HEK293 (cell line): ENCODE measurements around the gene TBC1D4.

ENCODE experiments used
- CTCF ChIA-PET: fragments of 350-600 bp; formaldehyde crosslinking; extraction: SDS; loops from one replicate; lab custom pipeline; 2021; ENCODE audit warnings: antibody characterized with exemption; lab: Yijun Ruan, JAX
- POLR2A ChIA-PET: fragments of 300-600 bp; formaldehyde crosslinking; extraction: SDS; loops from one replicate; lab custom pipeline; 2020; ENCODE audit warnings: antibody characterized with exemption, inconsistent platforms; lab: Yijun Ruan, JAX
- H3K27ac ChIP-seq: fragments of 200-500 bp; sonication (Bioruptor generic); 2 replicates; pipeline ENCODE4 v1.5.1; 2014; ENCODE audit warnings: low read depth, low read length, control low read depth, inconsistent platforms; ENCODE audit errors: extremely low read depth
- H3K36me3 ChIP-seq, 2 experiments: fragments of 200-500 bp in 1 of 2; sonication (Bioruptor generic) in 1 of 2; 1 replicate in 1 of 2; 2 replicates in 1 of 2; pipeline ENCODE4 v1.5.1; 2014 to 2017; ENCODE audit warnings: inconsistent platforms in 2 of 2, low read length in 2 of 2; ENCODE audit not compliant: control insufficient read depth in 2 of 2, insufficient read depth in 1 of 2
- H3K4me1 ChIP-seq: fragments of 200-500 bp; sonication (Bioruptor generic); 2 replicates; pipeline ENCODE4 v1.5.1; 2014; ENCODE audit warnings: mild to moderate bottlenecking, low read length, inconsistent platforms; ENCODE audit not compliant: control insufficient read depth, insufficient read depth
- H3K4me3 ChIP-seq: 2 replicates; pipeline ENCODE4 v1.5.1; 2011; ENCODE audit warnings: low read depth, mild to moderate bottlenecking, control low read depth, low read length, moderate library complexity
- H3K9me3 ChIP-seq: fragments of 200-500 bp; sonication (Bioruptor generic); 2 replicates; pipeline ENCODE4 v1.5.1; 2014; ENCODE audit warnings: low read depth, low read length, inconsistent platforms; ENCODE audit not compliant: control insufficient read depth, insufficient read depth
- GLIS1 ChIP-seq: fragments of 450-650 bp; formaldehyde crosslinking; IDR thresholded peaks from 2 replicates; pipeline ENCODE4 v1.5.1; 2016; ENCODE audit warnings: missing biosample characterization, missing genetic modification characterization
- KLF17 ChIP-seq: fragments of 450-650 bp; formaldehyde crosslinking; IDR thresholded peaks from 2 replicates; pipeline ENCODE4 v1.5.1; 2016; ENCODE audit warnings: missing biosample characterization, missing genetic modification characterization
- OSR2 ChIP-seq: fragments of 450-650 bp; formaldehyde crosslinking; IDR thresholded peaks from 2 replicates; pipeline ENCODE4 v1.5.1; 2016; ENCODE audit warnings: missing biosample characterization, missing genetic modification characterization
- PRDM1 ChIP-seq: fragments of 450-650 bp; formaldehyde crosslinking; IDR thresholded peaks from 2 replicates; pipeline ENCODE4; 2016; ENCODE audit warnings: missing biosample characterization, missing genetic modification characterization
- PRDM10 ChIP-seq: fragments of 450-650 bp; formaldehyde crosslinking; IDR thresholded peaks from 2 replicates; pipeline ENCODE4 v1.5.1; 2016; ENCODE audit warnings: missing biosample characterization, missing genetic modification characterization
- RBAK ChIP-seq: fragments of 450-650 bp; formaldehyde crosslinking; IDR thresholded peaks from 2 replicates; pipeline ENCODE4 v1.5.1; 2016; ENCODE audit warnings: missing biosample characterization, missing genetic modification characterization
- TCF7L2 ChIP-seq: IDR thresholded peaks from 2 replicates; pipeline ENCODE4 v1.6.1; 2011; ENCODE audit warnings: low read depth, mild to moderate bottlenecking, inconsistent platforms, low read length, moderate library complexity, borderline replicate concordance
- TRIM28 ChIP-seq: IDR thresholded peaks from 2 replicates; pipeline ENCODE4 v1.6.1; 2011; ENCODE audit warnings: low read length, control low read depth, borderline replicate concordance
- YY1 ChIP-seq: fragments of 450-650 bp; formaldehyde crosslinking; IDR thresholded peaks from 2 replicates; pipeline ENCODE4 v1.5.1; 2018; ENCODE audit warnings: missing biosample characterization, missing genetic modification characterization
- ZBTB6 ChIP-seq: fragments of 450-650 bp; formaldehyde crosslinking; IDR thresholded peaks from 2 replicates; pipeline ENCODE4 v1.5.1; 2017; ENCODE audit warnings: missing biosample characterization, missing genetic modification characterization
- ZBTB8A ChIP-seq: fragments of 450-650 bp; formaldehyde crosslinking; IDR thresholded peaks from 2 replicates; pipeline ENCODE4 v1.5.1; 2016; ENCODE audit warnings: missing biosample characterization, missing genetic modification characterization
- ZNF202 ChIP-seq: fragments of 450-650 bp; formaldehyde crosslinking; IDR thresholded peaks from 2 replicates; pipeline ENCODE4 v1.5.1; 2016; ENCODE audit warnings: missing biosample characterization, missing genetic modification characterization, borderline replicate concordance
- ZNF362 ChIP-seq: fragments of 450-650 bp; formaldehyde crosslinking; IDR thresholded peaks from 2 replicates; pipeline ENCODE4 v1.5.1; 2016; ENCODE audit warnings: missing biosample characterization, missing genetic modification characterization
- ZNF366 ChIP-seq: fragments of 450-650 bp; formaldehyde crosslinking; conservative IDR thresholded peaks from 2 replicates; pipeline ENCODE4 v1.5.1; 2016; ENCODE audit warnings: missing biosample characterization, missing genetic modification characterization
- ZNF391 ChIP-seq: fragments of 450-650 bp; formaldehyde crosslinking; IDR thresholded peaks from 2 replicates; pipeline ENCODE4 v1.5.1; 2016; ENCODE audit warnings: low read depth, missing biosample characterization, missing genetic modification characterization, borderline replicate concordance
- ZNF514 ChIP-seq: fragments of 450-650 bp; formaldehyde crosslinking; IDR thresholded peaks from 2 replicates; pipeline ENCODE4 v1.5.1; 2016; ENCODE audit warnings: missing biosample characterization, missing genetic modification characterization
- ZNF610 ChIP-seq: fragments of 450-650 bp; formaldehyde crosslinking; IDR thresholded peaks from 2 replicates; pipeline ENCODE4 v1.5.1; 2016; ENCODE audit warnings: missing biosample characterization, missing genetic modification characterization, borderline replicate concordance
- ZNF692 ChIP-seq: fragments of 450-650 bp; formaldehyde crosslinking; IDR thresholded peaks from 2 replicates; pipeline ENCODE4 v1.5.1; 2016; ENCODE audit warnings: missing biosample characterization, missing genetic modification characterization
- ZNF843 ChIP-seq: fragments of 450-650 bp; formaldehyde crosslinking; IDR thresholded peaks from 2 replicates; pipeline ENCODE4 v1.5.1; 2016; ENCODE audit warnings: missing biosample characterization, missing genetic modification characterization
- TF ChIP-seq, protein P1 (sequence below): fragments of 450-650 bp; formaldehyde crosslinking; IDR thresholded peaks from 2 replicates; pipeline ENCODE4 v1.5.1; 2017; ENCODE audit warnings: missing biosample characterization, missing genetic modification characterization

TBC1D4 gene

DNA sequence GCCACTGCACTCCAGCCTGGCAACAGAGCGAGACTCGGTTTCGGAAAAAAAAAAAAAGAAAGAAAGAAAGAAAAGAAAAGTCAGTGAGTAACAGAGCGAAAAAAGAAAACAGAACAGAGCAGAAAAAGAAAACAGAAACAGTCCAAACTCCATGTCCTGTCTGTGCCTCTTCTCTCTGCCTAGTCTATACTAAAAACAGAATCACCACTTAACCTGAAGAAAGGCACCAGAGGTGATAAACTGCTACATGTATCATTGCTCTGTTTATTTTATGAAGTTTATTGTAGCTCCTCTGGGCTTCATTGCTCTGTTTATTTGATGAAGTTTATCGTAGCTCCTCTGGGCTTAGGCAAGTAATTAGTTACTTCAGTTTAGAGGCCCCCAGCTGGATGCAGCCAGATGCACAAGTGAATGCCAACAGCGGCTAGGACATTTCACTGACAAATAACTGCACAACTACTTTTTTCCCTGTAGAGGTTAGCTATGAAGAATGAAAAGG, 39.2 kb downstream of the TBC1D4 start (continued):
- TF ChIP-seq ZNF366 (tag by site-specific recombination) (0 out of 2 replicates have a peak, but pooled peaks have one; percentile 29), ZNF362 (tag by site-specific recombination) (no peak), PRDM1 (peak; percentile 49; the same call in 1 of the 2 replicates), ZBTB8A (peak; percentile 51), YY1 (tag by site-specific recombination) (no peak), ZNF843 (tag by site-specific recombination) (peak; percentile 84), PRDM10 (tag by site-specific recombination) (no peak), ZNF514 (tag by site-specific recombination) (no peak), ZNF391 (tag by site-specific recombination) (no peak), GLIS1 (tag by site-specific recombination) (peak; percentile 46; the same call in 1 of the 2 replicates), ZNF610 (tag by site-specific recombination) (peak; percentile 69; the same call in 1 of the 2 replicates), KLF17 (tag by site-specific recombination) (no peak), TRIM28 (peak; percentile 68; the same call in 1 of the 2 replicates), ZBTB6 (tag by site-specific recombination) (no peak; the same call in 1 of the 2 replicates), ZNF202 (tag by site-specific recombination) (no peak)

GRCh38 chr13:75440100-75440499, 41.9 kb downstream of the TBC1D4 start:
- ChIA-PET CTCF (no interaction called here), POLR2A (no interaction called here)
- Histone ChIP-seq H3K4me3 (no peak overlapping the region), H3K4me1 (peaks cover 8% of the 10 kb centered on the region), H3K36me3 (no peaks in the 10 kb centered on the region), H3K27ac (no peak overlapping the region), H3K9me3 (no peaks in the 10 kb centered on the region)
- TF ChIP-seq OSR2 (tag by site-specific recombination): peak; percentile 45; the same call in 1 of the 2 replicates
- TF ChIP-seq, protein P1, sequence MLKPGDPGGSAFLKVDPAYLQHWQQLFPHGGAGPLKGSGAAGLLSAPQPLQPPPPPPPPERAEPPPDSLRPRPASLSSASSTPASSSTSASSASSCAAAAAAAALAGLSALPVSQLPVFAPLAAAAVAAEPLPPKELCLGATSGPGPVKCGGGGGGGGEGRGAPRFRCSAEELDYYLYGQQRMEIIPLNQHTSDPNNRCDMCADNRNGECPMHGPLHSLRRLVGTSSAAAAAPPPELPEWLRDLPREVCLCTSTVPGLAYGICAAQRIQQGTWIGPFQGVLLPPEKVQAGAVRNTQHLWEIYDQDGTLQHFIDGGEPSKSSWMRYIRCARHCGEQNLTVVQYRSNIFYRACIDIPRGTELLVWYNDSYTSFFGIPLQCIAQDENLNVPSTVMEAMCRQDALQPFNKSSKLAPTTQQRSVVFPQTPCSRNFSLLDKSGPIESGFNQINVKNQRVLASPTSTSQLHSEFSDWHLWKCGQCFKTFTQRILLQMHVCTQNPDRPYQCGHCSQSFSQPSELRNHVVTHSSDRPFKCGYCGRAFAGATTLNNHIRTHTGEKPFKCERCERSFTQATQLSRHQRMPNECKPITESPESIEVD (tag by site-specific recombination): peak; percentile 88
- no peak for TF ChIP-seq ZNF692 (tag by site-specific recombination)
- no peak for TF ChIP-seq RBAK (tag by site-specific recombination)
- TF ChIP-seq TCF7L2: 0 out of 2 replicates have a peak, but pooled peaks have one; percentile 62
- peak; percentile 40; the same call in 1 of the 2 replicates for TF ChIP-seq PRDM10 (tag by site-specific recombination)
- TF ChIP-seq TRIM28: peak; percentile 44; the same call in 1 of the 2 replicates
